Aorta (tissue), 5 donors: ENCODE measurements around the gene SLC39A11. TPM values are rescaled to one million over a fixed set of nuclear protein-coding genes. Genes with fewer than 3 reads are reported as not detected.
"Not testable (repeated sequence)": the region's sequence is repeated elsewhere in the genome, so short reads cannot be mapped to it uniquely, and the experiment has no call there.

ENCODE experiments used
- ATAC-seq: fragments of 200-7000 bp; cut with Tn5 transposase; one replicate; pipeline ENCODE4 v1.9.1; 2022; ENCODE audit warnings: moderate library complexity; ENCODE audit not compliant: low FRiP score
- DNase-seq, 2 donors: peaks; one replicate each; pipeline ENCODE4 v3.0.0-alpha.2; 2020
- H3K27ac ChIP-seq, 2 donors: one replicate each; pipeline ENCODE4 v1.5.1; 2013; ENCODE audit warnings: low read length in 2 of 2, mild to moderate bottlenecking in 2 of 2, moderate library complexity in 2 of 2, control low read depth in 1 of 2, inconsistent platforms in 1 of 2, low read depth in 1 of 2
- H3K27me3 ChIP-seq, 2 donors: one replicate each; pipeline ENCODE4 v1.6.1; 2013; ENCODE audit warnings: control low read depth in 1 of 2, low read length in 1 of 2, mild to moderate bottlenecking in 1 of 2, moderate library complexity in 1 of 2; ENCODE audit not compliant: insufficient read depth in 2 of 2, control insufficient read depth in 1 of 2
- H3K36me3 ChIP-seq, 2 donors: one replicate each; pipeline ENCODE4 v1.6.1; 2013; ENCODE audit warnings: control low read depth in 1 of 2, low read length in 1 of 2, mild to moderate bottlenecking in 1 of 2; ENCODE audit not compliant: insufficient read depth in 2 of 2, control insufficient read depth in 1 of 2
- H3K4me1 ChIP-seq, 2 donors: one replicate each; pipeline ENCODE4 v1.6.1; 2013; ENCODE audit warnings: low read length in 2 of 2, control low read depth in 1 of 2, mild to moderate bottlenecking in 1 of 2, moderate library complexity in 1 of 2; ENCODE audit not compliant: insufficient read depth in 2 of 2, control insufficient read depth in 1 of 2
- H3K4me3 ChIP-seq, 2 donors: one replicate each; pipeline ENCODE4 v1.5.1; 2013; ENCODE audit warnings: low read length in 2 of 2, control low read depth in 1 of 2, mild to moderate bottlenecking in 1 of 2
- H3K9me3 ChIP-seq: one replicate; pipeline ENCODE4 v1.6.1; 2013; ENCODE audit warnings: mild to moderate bottlenecking, low read length; ENCODE audit not compliant: control insufficient read depth
- WGBS, 2 donors: extraction: QIAGEN DNeasy Blood & Tissue Kit; methylation state at CpG; one replicate each; pipeline ENCODE4 v1.1.7; 2013; 5-methylcytosine and 5-hydroxymethylcytosine counted together
- intact Hi-C, 2 donors: fragments of 100-400 bp; cut with DNase I; formaldehyde crosslinking; loops; one replicate each; pipeline versions ENCODE4 v1.14.2 to v1.15.0; 2022
- polyA plus RNA-seq, 2 donors: library from polyadenylated mRNA; stranded (reverse); fragments of 200-250 nt; gene quantifications; one replicate each; pipeline ENCODE4 v1.2.3, GENCODE V29; 2013
- total RNA-seq, 2 donors: library from RNA; stranded (reverse); fragmentation: NEBNext Ultra II Directional; extraction: Animal tissue kit (Norgen Biotek cat#: 25700); gene quantifications; one replicate each; pipeline ENCODE4 v1.2.1, GENCODE V29; 2021
- donor health status: healthy with polysubstance abuse.
- donor health status: Bipolar disorder and iron deficiency.
- donor health status: DM: no; HTN: no; CAD: no.
- donor health status: DM: no; HTN: no; CAD: no.
- donor health status: DM: yes; HTN: yes; CAD: no.

Gene SLC39A11
- total and polyA plus RNA-seq, 4 donors: 9.3 to 31.8 (median 17.5) TPM

GRCh38 chr17:72773225-72773624 is 319.3 kb downstream of the SLC39A11 start:
- not testable (repeated sequence) for H3K36me3 ChIP-seq, H3K9me3 ChIP-seq, ATAC-seq

GRCh38 chr17:72772331-72772821 is 320.1 kb downstream of the SLC39A11 start:
- Histone ChIP-seq H3K9me3 (peaks cover 9% of the 10 kb centered on the region), H3K4me3 (no peak overlapping the region), H3K36me3 (peaks cover 0 to 5% of the 10 kb centered on the region in 2 donors), H3K4me1 (no peaks in the 10 kb centered on the region), H3K27me3 (no peaks in the 10 kb centered on the region), H3K27ac (no peak overlapping the region)
- DNase-seq: no peak
- ATAC-seq: no peak
- intact Hi-C loops: loop anchor here in 1 of 2 donors (10.0 kb wide), 1 partner anchor 62 kb away; no protein-coding TSS in a partner anchor
- WGBS, 2 donors: 93 to 94% methylated on average over 7 of the region's 7 CpGs

More at GRCh38 chr17:72773225-72773624, 319.3 kb downstream of the SLC39A11 start:
- H3K27ac ChIP-seq, DNase-seq, H3K27me3 ChIP-seq, H3K4me1 ChIP-seq, H3K4me3 ChIP-seq: not testable (repeated sequence)
- intact Hi-C loops: loop anchor here in 1 of 2 donors (10.0 kb wide), 1 partner anchor 62 kb away; no protein-coding TSS in a partner anchor
- 98 to 100% methylated on average over 1 of the region's 1 CpG for WGBS, 2 donors

GRCh38 chr17:72771734-72772133 is 320.8 kb downstream of the SLC39A11 start:
- peaks cover 0 to 5% of the 10 kb centered on the region in 2 donors for H3K36me3 ChIP-seq
- H3K9me3 ChIP-seq: peaks cover 9% of the 10 kb centered on the region
- no peak overlapping the region for H3K4me3 ChIP-seq
- DNase-seq (no peak), ATAC-seq (no peak)
- intact Hi-C loops: loop anchor here in 1 of 2 donors (10.0 kb wide), 1 partner anchor 63 kb away; no protein-coding TSS in a partner anchor
- no peak overlapping the region for H3K27ac ChIP-seq
- H3K27me3 ChIP-seq: no peaks in the 10 kb centered on the region
- WGBS, 2 donors: 90 to 92% methylated on average over 3 of the region's 3 CpGs
- no peaks in the 10 kb centered on the region for H3K4me1 ChIP-seq

GRCh38 chr17:72766761-72767356 is 325.6 kb downstream of the SLC39A11 start:
- DNase-seq (no peak), ATAC-seq (no peak)
- no peak overlapping the region for H3K4me3 ChIP-seq
- intact Hi-C loops: no loop called here
- no peaks in the 10 kb centered on the region for H3K27me3 ChIP-seq
- H3K36me3 ChIP-seq: peaks cover 0 to 3% of the 10 kb centered on the region in 2 donors
- WGBS, 2 donors: 82 to 83% methylated on average over 4 of the region's 4 CpGs
- H3K27ac ChIP-seq: no peak overlapping the region
- no peaks in the 10 kb centered on the region for H3K4me1 ChIP-seq
- H3K9me3 ChIP-seq: peaks cover 9% of the 10 kb centered on the region

GRCh38 chr17:72765368-72766153 is 326.9 kb downstream of the SLC39A11 start:
- no peak overlapping the region for H3K4me3 ChIP-seq
- DNase-seq (no peak), ATAC-seq (no peak)
- intact Hi-C loops: no loop called here
- peaks cover 0 to 1% of the 10 kb centered on the region in 2 donors for H3K36me3 ChIP-seq
- no peaks in the 10 kb centered on the region for H3K4me1 ChIP-seq
- peaks cover 8% of the 10 kb centered on the region for H3K9me3 ChIP-seq
- no peaks in the 10 kb centered on the region for H3K27me3 ChIP-seq
- no peak overlapping the region for H3K27ac ChIP-seq
- 87 to 89% methylated on average over 11 of the region's 11 CpGs for WGBS, 2 donors

GRCh38 chr17:72764632-72765041 is 327.9 kb downstream of the SLC39A11 start:
- no peak overlapping the region for H3K4me3 ChIP-seq
- H3K36me3 ChIP-seq: no peaks in the 10 kb centered on the region
- no peak overlapping the region for H3K27ac ChIP-seq
- no peak for ATAC-seq
- DNase-seq: no peak
- no peaks in the 10 kb centered on the region for H3K4me1 ChIP-seq
- H3K27me3 ChIP-seq: no peaks in the 10 kb centered on the region
- peaks cover 7% of the 10 kb centered on the region for H3K9me3 ChIP-seq
- WGBS, 2 donors: 86 to 87% methylated on average over 3 of the region's 3 CpGs
- intact Hi-C loops: no loop called here

GRCh38 chr17:72763981-72764380 is 328.5 kb downstream of the SLC39A11 start:
- WGBS, 2 donors: 70 to 91% methylated on average over 5 of the region's 5 CpGs
- Histone ChIP-seq H3K36me3 (no peaks in the 10 kb centered on the region), H3K9me3 (peaks cover 7% of the 10 kb centered on the region), H3K4me1 (no peaks in the 10 kb centered on the region), H3K4me3 (no peak overlapping the region), H3K27me3 (no peaks in the 10 kb centered on the region), H3K27ac (no peak overlapping the region)
- ATAC-seq: no peak
- intact Hi-C loops: no loop called here
- no peak for DNase-seq

- 92 to 93% methylated on average over 9 of the region's 9 CpGs for WGBS, 2 donors
Measured at GRCh38 chr17:72761893-72762575, 330.5 kb downstream of the SLC39A11 start.

More at GRCh38 chr17:72761893-72762575, 330.5 kb downstream of the SLC39A11 start:
- ATAC-seq, H3K9me3 ChIP-seq, DNase-seq, H3K4me3 ChIP-seq, H3K27me3 ChIP-seq, H3K36me3 ChIP-seq, H3K27ac ChIP-seq, intact Hi-C loops, H3K4me1 ChIP-seq: not testable (repeated sequence)
